NCI-H526 treated with DMSO at 0.1 percent for 48 hours (cell line): ENCODE measurements around the gene HSPA4L.

Experiments used
- DNase-seq: peaks from one replicate; lab custom pipeline; 2025; lab: John Stamatoyannopoulos, UW

HSPA4L gene

DNA sequence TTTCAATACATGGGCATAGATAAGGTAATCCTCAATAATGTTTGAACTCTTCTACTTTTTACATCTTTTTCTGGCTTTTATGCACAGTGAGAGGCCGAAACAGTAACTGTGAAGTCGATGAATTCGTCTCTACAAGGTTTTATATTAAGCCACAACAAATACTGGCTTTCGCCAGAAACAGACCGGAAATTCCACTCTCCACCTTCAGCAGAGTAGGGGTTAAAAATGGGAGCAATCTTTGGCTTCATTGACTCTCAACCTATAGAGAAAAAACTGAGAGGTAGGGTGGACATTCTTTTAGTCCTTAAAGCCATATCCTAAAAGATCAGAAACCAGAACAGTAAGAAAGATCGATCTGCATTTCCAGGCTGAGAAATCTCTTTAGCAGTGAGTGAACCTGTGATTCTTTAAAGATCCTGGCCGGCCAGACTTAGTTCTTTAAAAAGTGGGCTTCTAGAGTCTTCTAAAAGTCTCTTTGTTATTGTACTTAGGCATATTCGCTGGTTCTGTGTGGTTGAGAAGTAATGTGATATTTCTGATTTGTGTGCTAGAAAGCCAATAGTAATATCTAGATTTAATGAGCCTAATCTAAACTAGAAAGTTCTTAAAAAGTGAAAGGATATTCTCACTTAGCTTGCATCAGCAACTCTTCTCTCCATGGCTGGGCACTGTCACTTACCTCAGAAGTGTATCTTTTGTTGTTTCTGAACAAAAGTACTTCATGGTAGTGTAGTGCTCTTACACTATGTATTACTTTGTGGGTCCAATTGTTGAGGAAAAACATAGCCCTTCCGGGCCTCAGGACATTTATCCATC lies 2.0 kb downstream of the HSPA4L start:
- DNase-seq: no peak

DNA sequence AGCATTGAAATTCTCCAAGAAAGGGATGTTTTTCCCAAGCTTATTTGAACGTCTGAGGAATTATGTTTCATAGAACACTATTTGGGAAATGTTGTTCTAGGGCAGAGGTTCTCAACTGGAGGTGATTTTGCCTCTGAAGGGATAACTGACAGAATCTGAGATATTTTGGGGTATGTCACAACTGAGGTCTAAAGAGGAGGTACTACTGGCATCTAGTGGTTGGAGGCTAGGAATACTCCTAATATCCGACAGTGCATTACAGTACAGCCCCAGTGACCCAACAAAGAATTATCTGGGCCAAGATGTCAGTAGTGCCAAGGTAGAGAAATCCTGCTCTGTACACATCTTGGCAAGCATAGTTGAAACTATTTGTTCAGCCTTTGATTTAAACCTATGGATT lies 6.4 kb downstream of the HSPA4L start:
- no peak for DNase-seq

DNA sequence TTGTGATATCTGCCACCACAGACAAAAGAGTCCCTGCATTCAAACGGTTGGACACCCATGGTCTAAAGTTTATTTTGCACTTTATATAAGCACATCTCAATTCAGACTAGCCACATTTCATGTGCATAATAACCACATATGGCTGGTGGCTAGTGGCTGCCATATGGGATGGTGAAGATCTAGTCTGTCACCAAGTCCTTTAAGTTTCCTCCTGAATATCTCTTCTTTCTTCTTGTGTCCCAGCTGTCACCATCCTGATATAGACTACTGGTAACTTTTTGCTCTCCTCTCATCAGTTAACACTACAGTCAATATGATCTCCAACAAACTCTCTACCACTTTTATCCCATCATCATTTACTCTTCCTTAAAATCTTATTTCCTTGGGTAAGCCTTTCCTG lies 9.3 kb downstream of the HSPA4L start:
- no peak for DNase-seq

DNA sequence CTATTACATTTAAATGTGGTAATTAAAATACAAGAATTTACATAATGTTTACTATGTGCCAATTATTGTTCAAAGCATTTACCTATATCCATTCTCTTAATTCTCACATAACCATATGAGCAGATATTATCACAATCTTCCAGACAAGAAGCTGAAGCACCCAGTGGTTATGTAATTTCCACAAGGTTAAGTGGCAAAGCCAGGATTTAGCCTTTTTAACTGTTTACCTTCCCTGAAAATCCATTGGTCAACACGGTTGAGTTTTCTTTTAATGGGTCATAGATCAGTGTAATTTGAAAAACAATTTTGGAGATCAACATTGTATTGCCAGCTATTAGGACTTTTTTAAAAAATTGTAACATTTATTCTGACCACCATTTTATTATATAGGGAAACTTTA lies 11.4 kb downstream of the HSPA4L start:
- no peak for DNase-seq

DNA sequence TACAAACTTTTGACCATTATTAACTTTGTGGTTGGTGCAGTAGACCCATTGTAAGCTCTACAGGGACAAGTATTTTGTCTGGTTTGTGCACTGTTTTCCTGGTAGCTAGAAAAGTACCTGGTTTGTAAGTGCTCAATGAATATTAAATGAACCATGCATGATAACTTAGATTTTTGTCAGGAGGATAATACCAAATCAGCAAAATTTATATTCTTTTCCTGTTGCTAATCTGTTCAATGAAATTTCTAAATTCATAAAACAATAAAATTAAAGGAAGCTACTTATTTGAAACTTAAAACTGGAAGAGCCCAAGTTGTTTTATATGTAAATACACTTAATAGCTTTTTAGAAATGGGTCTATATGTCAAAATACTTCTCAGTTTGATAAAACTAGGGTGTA lies 17.6 kb downstream of the HSPA4L start:
- DNase-seq: no peak

DNA sequence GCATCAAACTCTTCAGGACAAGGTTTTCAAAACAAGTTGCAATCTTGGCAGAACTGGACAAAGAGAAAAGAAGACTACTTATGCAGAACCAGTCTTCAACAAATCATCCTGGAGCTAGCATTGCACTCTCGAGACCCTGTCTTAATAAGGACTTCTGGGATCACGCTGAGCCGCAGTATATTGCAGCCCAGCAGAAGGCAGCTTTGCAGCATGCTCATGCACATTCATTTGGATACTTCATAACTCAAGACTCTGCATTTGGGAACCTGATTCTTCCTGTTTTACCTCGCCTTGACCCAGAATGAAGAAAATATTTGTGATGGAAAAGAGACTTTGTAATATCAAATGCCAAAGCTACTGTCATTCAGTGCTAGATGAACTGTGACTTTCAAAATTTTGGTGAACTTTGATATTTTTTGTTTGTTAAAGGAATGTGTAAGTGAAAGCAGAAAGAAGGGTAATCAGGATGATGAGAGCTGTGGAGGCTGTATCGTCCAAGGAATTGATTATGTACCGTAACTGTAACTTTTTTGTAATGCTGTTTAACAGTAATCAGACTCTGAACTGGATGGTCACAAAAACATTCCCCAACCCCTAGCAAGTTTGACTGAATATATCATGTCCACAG lies 27.2 kb downstream of the HSPA4L start:
- DNase-seq: no peak

DNA sequence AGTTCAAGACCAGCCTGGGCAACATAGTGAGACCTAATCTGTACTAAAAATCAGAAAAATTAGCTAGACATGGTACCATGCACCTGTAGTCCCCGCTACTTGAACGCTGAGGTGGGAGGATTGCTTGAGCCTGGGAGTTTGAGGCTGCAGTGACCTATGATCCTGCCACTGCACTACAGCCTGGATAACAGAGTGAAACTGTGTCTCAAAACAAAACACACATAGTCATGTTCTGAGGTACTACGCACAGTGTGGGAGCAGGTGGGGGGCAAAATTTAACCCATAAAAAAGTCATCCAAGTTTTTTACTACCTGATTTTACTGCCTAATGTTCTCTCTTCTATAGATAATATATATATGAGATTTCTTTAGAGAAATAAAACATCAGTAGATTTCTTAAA lies 28.4 kb downstream of the HSPA4L start:
- no peak for DNase-seq

DNA sequence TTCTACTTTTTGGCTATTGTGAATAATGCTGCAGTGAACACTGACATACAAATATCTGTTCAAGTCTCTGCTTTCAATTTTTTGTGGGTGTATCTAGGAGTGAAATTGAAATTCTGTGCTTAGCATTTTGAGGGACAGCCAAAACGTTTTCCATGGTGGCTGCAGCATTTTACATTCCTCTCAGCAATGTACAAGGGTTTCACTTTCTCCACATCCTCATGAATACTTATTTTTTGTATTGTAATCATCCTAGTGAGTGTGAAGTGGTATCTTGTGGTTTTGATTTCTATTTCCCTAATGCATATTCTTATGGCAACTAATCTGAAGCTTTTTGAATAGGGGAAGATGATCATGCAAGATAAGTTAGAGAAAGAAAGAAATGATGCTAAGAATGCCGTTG lies 40.3 kb downstream of the HSPA4L start:
- DNase-seq: no peak

DNA sequence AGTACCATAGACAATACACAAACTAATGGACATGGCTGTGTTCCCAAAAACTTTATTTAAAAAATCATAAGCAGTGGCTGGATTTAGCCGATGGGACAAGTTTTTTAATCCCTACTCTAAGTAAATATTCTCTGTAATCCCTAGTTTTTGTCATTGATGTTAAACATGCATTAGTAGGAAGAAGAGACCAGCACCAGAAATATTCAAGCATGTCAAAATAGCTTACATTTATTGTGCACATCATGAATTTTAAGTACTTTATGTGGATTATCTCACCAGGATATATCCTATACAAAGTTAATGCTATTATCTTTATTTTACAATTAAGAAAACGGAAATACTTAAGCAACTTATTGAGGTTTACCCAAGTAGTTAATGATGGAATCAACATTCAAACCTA lies 46.0 kb downstream of the HSPA4L start:
- DNase-seq: no peak

DNA sequence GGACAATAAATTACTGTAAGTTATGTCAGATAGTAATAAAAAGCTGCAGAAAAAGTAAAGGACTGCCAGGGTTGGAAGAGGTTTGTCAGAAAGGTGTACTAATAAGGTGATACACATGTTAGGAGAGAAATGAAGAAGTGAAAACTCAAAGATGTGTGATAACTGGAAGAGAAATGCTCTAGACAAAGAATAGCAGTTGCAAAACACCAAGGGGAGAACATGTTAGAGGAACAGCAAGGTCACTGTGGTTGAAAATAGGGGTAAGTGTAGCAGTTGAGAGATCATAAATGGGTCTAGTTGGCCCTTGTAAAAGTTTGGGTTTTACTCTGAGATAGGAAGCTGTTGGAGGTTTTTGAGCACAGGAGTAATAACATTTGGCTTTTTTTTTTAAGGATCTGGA lies 46.9 kb downstream of the HSPA4L start:
- no peak for DNase-seq

DNA sequence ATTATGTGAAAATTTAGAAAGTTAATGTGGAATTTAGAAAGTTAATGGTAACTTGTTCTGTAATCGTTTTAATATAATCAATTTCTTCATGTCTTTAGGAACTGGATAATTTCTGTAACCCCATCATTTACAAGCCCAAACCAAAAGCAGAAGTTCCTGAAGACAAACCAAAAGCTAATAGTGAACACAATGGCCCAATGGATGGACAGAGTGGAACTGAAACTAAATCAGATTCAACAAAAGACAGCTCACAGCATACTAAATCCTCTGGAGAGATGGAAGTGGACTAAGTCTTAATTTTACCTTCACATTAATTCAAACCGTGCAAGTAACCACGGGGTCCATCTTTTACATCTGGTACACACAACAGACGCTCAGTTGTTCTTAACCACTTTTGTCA lies 50.5 kb downstream of the HSPA4L start:
- DNase-seq: no peak

DNA sequence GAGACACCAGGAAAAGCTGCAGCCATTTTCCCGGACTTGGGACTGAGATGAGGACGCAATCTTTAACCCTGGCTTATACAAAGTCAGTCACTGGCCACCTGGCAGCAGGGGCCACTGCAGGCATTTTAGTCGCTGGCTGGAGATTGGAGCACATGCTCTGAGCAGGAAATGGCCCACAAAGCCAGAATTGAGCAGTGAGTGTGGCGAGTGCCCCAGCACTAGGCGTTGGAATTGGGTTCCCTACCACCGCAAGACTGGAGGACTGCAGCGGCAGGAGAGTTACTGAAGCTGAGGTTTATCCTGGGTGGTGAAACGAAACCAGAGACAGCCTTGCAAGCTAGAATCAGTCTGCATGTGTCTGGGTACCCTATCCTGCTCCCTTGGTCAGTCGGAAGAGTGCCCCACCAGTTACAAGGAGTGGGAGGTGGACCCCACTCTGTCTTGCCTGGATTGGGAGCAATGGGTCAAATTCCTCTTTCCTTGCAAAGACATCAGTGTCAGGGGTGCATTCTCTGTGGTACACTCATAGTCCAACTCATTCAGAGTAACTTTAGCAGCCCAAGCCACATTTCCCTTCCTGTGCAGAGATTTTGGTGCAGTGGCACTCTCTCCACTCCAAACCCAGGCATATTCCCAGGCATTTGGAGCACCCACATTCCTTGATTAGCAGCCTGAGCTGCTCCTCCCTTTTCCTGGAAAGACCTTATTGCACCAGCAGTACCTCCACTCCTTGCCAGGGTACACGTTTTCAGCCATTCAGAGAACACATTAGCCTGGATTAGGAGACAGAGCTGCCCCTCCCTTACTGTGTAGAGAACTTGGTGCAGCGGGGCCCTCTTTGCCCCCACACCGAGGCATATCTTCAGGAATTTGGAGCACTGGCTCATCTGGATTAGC lies 61.8 kb downstream of the HSPA4L start:
- DNase-seq: no peak

DNA sequence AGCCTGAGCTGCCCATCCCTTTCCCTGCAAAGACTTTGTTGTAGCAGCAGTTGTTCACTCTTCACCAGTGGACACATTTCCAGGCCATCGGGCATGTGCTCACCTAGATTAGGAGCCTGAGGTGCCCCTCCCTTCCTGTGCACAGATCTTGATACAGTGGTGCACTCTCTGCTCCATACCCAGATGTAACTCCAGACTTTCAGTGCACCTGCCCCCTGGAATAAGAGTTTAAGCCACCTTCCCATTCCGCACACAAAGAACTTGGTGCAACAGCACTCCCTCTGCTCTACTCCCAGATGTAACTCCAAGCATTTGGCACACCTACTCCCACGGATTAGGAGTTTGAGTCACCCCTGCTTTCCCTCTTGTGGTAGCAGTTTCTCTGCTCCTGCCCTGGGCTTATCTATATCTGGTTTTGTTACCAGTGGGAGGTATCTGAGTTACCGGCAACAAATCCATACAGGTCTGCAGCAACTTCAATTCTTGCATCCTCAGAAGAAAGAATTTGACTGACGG lies 62.5 kb downstream of the HSPA4L start:
- DNase-seq: no peak

DNA sequence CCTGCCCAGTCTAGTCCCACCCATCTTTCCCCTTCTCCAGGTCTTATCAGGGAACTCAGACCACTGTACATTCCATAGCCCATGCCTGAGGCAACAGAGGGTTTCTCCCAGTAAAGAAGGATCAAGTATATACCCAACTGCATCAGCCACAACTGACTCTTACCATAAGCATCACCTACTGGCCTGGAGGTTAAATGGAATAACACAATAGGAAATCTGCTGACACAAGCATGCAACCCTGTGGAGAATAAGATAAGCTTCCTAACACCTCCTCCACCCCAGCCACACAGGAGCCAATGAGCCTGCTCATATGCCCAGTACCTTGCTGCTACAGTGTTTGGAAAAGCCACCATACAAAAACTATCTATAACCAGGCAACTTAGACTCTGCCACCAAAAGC lies 63.9 kb downstream of the HSPA4L start:
- no peak for DNase-seq

DNA sequence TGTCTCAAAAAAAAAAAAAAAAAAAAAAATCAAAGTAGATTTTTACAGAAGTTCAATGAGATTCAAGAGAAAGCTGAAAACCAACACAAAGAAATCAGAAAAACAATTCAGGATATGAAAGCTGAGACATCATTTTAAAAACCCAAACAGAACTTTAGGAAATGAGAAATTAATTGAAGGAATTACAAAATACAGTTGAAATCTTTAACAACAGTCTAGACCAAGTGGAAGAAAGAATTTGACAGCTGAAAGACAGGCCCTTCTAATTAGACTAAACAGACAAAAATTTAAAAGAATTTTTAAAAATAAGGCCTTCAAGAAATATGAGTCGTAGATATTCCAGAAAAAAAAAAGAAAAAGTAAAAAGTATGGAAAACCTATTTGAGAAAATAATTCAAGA lies 64.6 kb downstream of the HSPA4L start:
- no peak for DNase-seq

DNA sequence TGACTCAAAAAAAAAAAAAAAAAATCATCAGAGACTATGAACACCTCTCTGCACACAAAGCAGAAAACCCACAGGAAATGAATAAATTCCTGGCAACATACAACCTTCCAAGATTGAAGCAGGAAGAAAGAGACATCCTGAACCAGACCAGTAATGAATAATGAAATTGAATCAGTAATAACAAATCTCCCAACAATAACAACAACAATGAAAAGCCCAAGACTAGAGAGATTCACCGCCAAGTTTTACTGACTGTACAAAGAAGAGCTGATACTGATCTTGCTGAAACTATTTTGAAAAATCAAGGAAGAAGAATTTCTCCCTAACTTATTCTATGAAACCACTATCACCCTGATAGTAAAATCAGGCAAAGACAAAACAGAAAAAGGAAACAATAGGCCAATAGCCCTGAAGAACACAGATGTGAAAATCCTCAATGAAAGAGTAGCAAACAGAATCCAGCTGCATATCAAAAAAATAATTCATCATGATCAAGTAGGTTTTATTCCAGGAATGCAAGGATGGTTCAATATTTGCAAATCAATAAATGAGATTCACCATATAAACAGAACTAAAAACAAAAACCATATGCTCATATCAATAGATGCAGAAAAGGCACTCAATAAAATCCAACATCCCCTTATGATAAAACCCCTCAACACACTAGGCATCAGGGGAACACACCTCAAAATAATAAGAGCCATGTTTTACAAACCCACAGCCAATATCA lies 67.5 kb downstream of the HSPA4L start:
- no peak for DNase-seq

DNA sequence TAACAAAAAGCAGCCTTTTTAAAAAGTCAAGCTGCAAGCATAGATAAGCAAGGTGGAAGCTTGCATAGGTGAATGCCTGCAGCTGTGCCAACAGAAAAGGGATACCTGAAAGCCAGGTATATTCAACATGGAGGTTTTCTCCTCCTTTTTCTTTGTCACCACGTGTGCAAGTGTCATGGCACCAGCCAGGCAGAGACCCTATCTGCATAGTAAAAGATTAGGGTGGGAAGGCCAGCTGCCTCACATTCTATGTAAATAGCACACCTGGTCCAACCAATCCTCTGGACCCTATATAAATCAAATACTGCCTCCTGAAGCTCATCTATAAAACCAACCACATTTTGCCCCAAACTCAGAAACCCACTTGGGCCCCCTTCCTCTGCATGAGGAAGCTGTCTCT lies 70.5 kb downstream of the HSPA4L start:
- no peak for DNase-seq

DNA sequence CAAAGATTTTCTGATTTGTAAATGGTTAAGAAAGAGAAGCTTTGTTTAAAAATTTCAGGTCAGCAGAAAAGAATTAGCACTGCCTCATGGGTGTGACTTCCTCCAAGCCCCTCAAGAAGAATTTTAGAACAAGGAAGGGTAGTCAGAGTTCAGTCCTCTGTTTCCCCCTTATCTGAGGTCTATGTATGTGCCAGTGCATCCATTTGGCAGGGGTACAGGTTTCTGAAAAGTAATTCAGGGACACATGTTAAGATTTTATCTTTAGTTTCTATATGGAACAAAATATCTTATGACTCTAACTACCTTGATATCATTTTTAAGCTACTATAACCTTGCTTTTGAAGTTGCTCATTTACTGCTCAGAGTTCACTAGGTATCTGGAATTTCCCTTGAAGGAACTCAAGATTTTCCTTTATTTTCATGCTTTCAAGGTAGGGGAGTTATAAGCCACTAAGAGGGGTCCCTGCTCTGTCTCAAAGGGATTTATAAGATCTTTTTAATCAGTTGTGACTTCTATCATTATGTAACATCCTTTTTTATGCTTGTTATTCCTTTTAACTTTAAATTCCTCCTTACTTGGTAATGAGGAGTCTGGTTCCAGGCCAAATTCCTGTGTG lies 74.2 kb downstream of the HSPA4L start:
- DNase-seq: no peak

DNA sequence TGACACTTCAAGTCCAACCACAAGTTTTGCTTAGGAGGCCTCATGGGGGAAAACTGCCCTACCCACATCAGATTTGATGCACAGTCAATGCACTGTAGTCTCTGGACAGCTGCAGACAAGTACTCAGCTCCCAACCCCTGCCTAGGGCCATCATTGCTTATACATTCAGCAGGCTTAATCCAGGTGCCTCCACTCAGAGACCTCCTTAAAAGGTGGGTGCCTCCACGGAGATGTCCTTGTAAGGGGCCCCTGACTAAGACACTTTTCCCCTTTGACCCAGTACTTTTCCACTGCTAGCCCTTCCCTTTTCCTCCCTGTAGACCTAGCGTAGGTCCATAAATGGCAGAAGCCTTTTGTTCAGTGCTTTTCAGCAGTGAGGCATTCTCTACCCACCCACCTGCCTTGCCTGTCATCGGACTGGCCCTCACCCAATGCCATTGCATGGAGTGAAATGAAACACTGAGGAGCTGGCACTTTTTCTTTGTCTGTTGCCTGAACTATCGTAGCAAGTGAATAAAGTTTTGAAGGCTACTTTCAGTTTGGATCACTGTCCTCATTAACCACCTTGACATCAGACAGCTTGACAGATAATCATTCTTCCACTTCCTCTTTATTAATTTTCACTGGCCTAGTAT lies 74.8 kb downstream of the HSPA4L start:
- DNase-seq: no peak

DNA sequence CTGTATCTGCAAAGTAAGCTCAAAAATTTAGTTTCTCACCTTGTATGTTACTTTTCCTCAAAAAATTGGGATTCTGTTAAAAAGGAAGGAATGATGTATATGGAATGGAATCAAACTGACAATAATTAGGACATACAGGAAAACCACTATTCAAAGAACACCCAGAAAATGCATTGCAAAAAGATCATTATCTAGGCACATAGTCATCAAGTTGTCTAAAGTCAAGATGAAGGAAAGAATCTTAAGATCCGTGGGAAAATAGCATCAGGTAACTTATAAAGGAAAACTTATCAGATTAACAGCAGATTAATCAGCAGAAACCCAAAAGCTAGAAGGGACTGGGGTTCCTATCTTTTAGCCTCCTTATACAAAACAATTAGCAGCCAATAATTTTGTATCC lies 75.5 kb downstream of the HSPA4L start:
- DNase-seq: no peak

DNA sequence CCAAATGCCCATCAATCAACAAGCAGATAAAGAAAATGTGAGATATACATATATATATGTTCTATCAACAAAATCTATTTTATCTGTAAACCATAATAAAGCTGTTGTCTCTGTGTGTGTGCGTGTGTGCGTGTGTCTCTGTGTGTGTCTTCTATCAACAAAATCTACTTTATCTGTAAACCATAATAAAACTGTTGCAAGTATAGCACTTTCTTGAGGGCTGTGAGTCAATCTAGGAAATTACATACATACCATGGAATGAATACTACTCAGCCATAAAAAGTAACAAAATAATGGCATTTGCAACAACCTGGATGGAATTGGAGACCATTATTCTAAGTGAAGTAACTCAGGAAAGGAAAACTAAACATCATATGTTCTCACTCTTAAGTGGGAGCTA lies 86.1 kb downstream of the HSPA4L start:
- no peak for DNase-seq
